A549 (cell line): ENCODE measurements around the gene TFAP2D. TPM values are rescaled to one million over a fixed set of nuclear protein-coding genes. Genes with fewer than 3 reads are reported as not detected.

Source experiments
- ATAC-seq, 2 experiments: fragments of 200-7000 bp in 1 of 2; fragments of >200 bp in 1 of 2; cut with Nextera tagmentation in 1 of 2; cut with Tn5 transposase in 1 of 2; 3 replicates each; pipeline versions ENCODE4 v1.8.0 to v1.9.1; 2018 to 2020; ENCODE audit warnings: mild to moderate bottlenecking in 1 of 2, moderate library complexity in 1 of 2
- CTCF ChIA-PET: fragments of 300-600 bp; sonication (Branson Sonifier 250); formaldehyde crosslinking; extraction: SDS; loops from one replicate; lab custom pipeline; 2021; ENCODE audit warnings: antibody characterized with exemption, inconsistent platforms; lab: Yijun Ruan, JAX
- POLR2A ChIA-PET: fragments of 350-600 bp; formaldehyde crosslinking; extraction: SDS; loops from one replicate; lab custom pipeline; 2021; ENCODE audit warnings: antibody characterized with exemption, inconsistent platforms; lab: Yijun Ruan, JAX
- DNase-seq, 2 experiments: peaks; one replicate each; pipeline versions ENCODE4 v3.0.0 to v3.0.0-alpha.2; 2011 to 2016; ENCODE audit warnings: low read depth in 1 of 2, low spot score in 1 of 2
- FAIRE-seq: peaks from 2 replicates; lab custom pipeline; 2011; peaks lifted over from hg19 to GRCh38; lab: Jason Lieb, UNC
- H3K27ac ChIP-seq, 2 experiments: fragments of >200 bp; sonication (Bioruptor Twin); formaldehyde crosslinking; 3 replicates each; pipeline ENCODE4 v1.5.1; 2016 to 2017
- H3K4me1 ChIP-seq: fragments of >200 bp; sonication (Bioruptor Twin); formaldehyde crosslinking; 3 replicates; pipeline ENCODE4 v1.6.1; 2016
- H3K4me2 ChIP-seq: fragments of >200 bp; sonication (Bioruptor Twin); formaldehyde crosslinking; 3 replicates; pipeline ENCODE4 v1.6.1; 2016
- H3K4me3 ChIP-seq: fragments of >200 bp; sonication (Bioruptor Twin); formaldehyde crosslinking; 3 replicates; pipeline ENCODE4 v1.5.1; 2016
- H3K9me3 ChIP-seq: fragments of >200 bp; sonication (Bioruptor Twin); formaldehyde crosslinking; 3 replicates; pipeline ENCODE4 v1.6.1; 2016
- CHD4 ChIP-seq: fragments of 200-600 bp; sonication (generic); IDR thresholded peaks from 2 replicates; pipeline ENCODE4 v1.6.1; 2016; ENCODE audit warnings: antibody characterized with exemption, mild to moderate bottlenecking, borderline replicate concordance
- EHMT2 ChIP-seq: fragments of 200-600 bp; sonication (generic); IDR thresholded peaks from 2 replicates; pipeline ENCODE4 v1.6.1; 2016; ENCODE audit warnings: antibody characterized with exemption, low read depth, mild to moderate bottlenecking, moderate library complexity
- ELK1 ChIP-seq: fragments of 150-350 bp; IDR thresholded peaks from 2 replicates; pipeline ENCODE4 v1.6.1; 2014; ENCODE audit warnings: low read depth, mild to moderate bottlenecking, low read length
- EP300 ChIP-seq, 2 experiments: fragments of >200 bp; sonication (Bioruptor Twin); formaldehyde crosslinking; IDR thresholded peaks; 2 replicates in 1 of 2; 3 replicates in 1 of 2; pipeline ENCODE4 v1.6.1; 2016 to 2017
- ESRRA ChIP-seq: fragments of 150-350 bp; IDR thresholded peaks from 2 replicates; pipeline ENCODE4 v1.6.1; 2014; ENCODE audit warnings: mild to moderate bottlenecking, low read length, borderline replicate concordance
- FOSL2 ChIP-seq, 2 experiments: fragments of 450-650 bp in 1 of 2; fragments of >200 bp in 1 of 2; sonication (Bioruptor Twin) in 1 of 2; formaldehyde crosslinking; IDR thresholded peaks; 2 replicates each; pipeline versions ENCODE4 v1.5.0 to v1.6.1; 2016 to 2020; ENCODE audit warnings: mild to moderate bottlenecking in 1 of 2, moderate library complexity in 1 of 2
- FOXS1 ChIP-seq: fragments of 250-450 bp; sonication (Bioruptor Pico); IDR thresholded peaks from 2 replicates; pipeline ENCODE4 v1.5.0; 2020; ENCODE audit warnings: mild to moderate bottlenecking, moderate library complexity
- GATA3 ChIP-seq: IDR thresholded peaks from 2 replicates; pipeline ENCODE4 v1.6.1; 2012; ENCODE audit warnings: borderline replicate concordance
- HDAC2 ChIP-seq: fragments of 200-600 bp; sonication (generic); IDR thresholded peaks from 2 replicates; pipeline ENCODE4 v1.6.1; 2016
- HOXA7 ChIP-seq: fragments of 250-450 bp; sonication (Bioruptor Pico); IDR thresholded peaks from 2 replicates; pipeline ENCODE4 v1.5.0; 2020; ENCODE audit warnings: mild to moderate bottlenecking, moderate library complexity
- HOXB13 ChIP-seq: fragments of 250-450 bp; sonication (Bioruptor Pico); IDR thresholded peaks from 2 replicates; pipeline ENCODE4 v1.5.0; 2020; ENCODE audit warnings: low read depth, mild to moderate bottlenecking, moderate library complexity
- JUNB ChIP-seq: fragments of >200 bp; sonication (Bioruptor Twin); formaldehyde crosslinking; IDR thresholded peaks from 2 replicates; pipeline ENCODE4 v1.6.1; 2016
- KDM5A ChIP-seq: fragments of 200-600 bp; sonication (generic); IDR thresholded peaks from 2 replicates; pipeline ENCODE4 v1.6.1; 2016; ENCODE audit warnings: antibody characterized with exemption, mild to moderate bottlenecking
- NFE2L2 ChIP-seq: fragments of 150-350 bp; conservative IDR thresholded peaks from 2 replicates; pipeline ENCODE4 v1.6.1; 2014; ENCODE audit warnings: low read length
- NPAS2 ChIP-seq: fragments of 250-450 bp; sonication (Bioruptor Pico); IDR thresholded peaks from 2 replicates; pipeline ENCODE4 v1.8.0; 2022; ENCODE audit warnings: mild to moderate bottlenecking, moderate library complexity, borderline replicate concordance
- NR3C1 ChIP-seq: fragments of >200 bp; sonication (Bioruptor Twin); formaldehyde crosslinking; IDR thresholded peaks from 3 replicates; pipeline ENCODE4 v1.6.1; 2017
- POLR2AphosphoS2 ChIP-seq: conservative IDR thresholded peaks from 2 replicates; pipeline ENCODE4 v1.6.1; 2012; ENCODE audit warnings: low read length, improper control_type of control experiment, inconsistent platforms
- RAD21 ChIP-seq, 2 experiments: fragments of >200 bp in 1 of 2; sonication (Bioruptor Twin) in 1 of 2; formaldehyde crosslinking in 1 of 2; IDR thresholded peaks in 1 of 2; conservative IDR thresholded peaks in 1 of 2; 2 replicates in 1 of 2; 3 replicates in 1 of 2; pipeline ENCODE4 v1.6.1; 2012 to 2018; ENCODE audit warnings: inconsistent platforms in 1 of 2
- RARB ChIP-seq: fragments of 250-450 bp; sonication (Bioruptor Pico); IDR thresholded peaks from 2 replicates; pipeline ENCODE4 v1.8.0; 2021; ENCODE audit warnings: mild to moderate bottlenecking, moderate library complexity
- RCOR1 ChIP-seq: fragments of 150-350 bp; IDR thresholded peaks from 2 replicates; pipeline ENCODE4 v1.6.1; 2014; ENCODE audit warnings: antibody characterized with exemption, low read length, low read depth
- REST ChIP-seq: fragments of 200-600 bp; sonication (generic); IDR thresholded peaks from 2 replicates; pipeline ENCODE4 v1.6.1; 2016; ENCODE audit warnings: antibody characterized with exemption, mild to moderate bottlenecking, moderate library complexity
- RFX5 ChIP-seq: fragments of 450-650 bp; IDR thresholded peaks from 2 replicates; pipeline ENCODE4 v1.7.1; 2014; ENCODE audit warnings: antibody characterized with exemption, mild to moderate bottlenecking, moderate library complexity
- SMC3 ChIP-seq: fragments of >200 bp; sonication (Bioruptor Twin); formaldehyde crosslinking; IDR thresholded peaks from 3 replicates; pipeline ENCODE4 v1.6.1; 2018; ENCODE audit warnings: inconsistent platforms
- TP53 ChIP-seq: fragments of 250-450 bp; sonication (Bioruptor Pico); IDR thresholded peaks from 2 replicates; pipeline ENCODE4 v1.5.0; 2021; ENCODE audit warnings: mild to moderate bottlenecking, moderate library complexity
- ZFP36 ChIP-seq: fragments of 450-650 bp; IDR thresholded peaks from 2 replicates; pipeline ENCODE4 v1.6.1; 2014; ENCODE audit warnings: borderline replicate concordance; ENCODE audit not compliant: partially characterized antibody
- WGBS: methylation state at CpG from one replicate; pipeline ENCODE4 v1.1.6; 2017; ENCODE audit errors: missing lambda C conversion rate; 5-methylcytosine and 5-hydroxymethylcytosine counted together
- polyA plus RNA-seq, 4 experiments: library from polyadenylated mRNA; depleted of rRNA in 3 of 4; stranded (reverse); fragments of >200 nt; fragmentation: RNase III in 1 of 4; extraction: RNeasy Plus Mini Kit Qiagen cat#74134 plus additional on column Dnase treatment in 1 of 4; gene quantifications; 2 replicates in 3 of 4; 3 replicates in 1 of 4; pipeline ENCODE4 v1.2.3, GENCODE V29; 2011 to 2017
- TF ChIP-seq, protein P1 (sequence below): fragments of 250-450 bp; sonication (Bioruptor Pico); IDR thresholded peaks from 2 replicates; pipeline ENCODE4 v1.5.0; 2020; ENCODE audit warnings: low read depth, mild to moderate bottlenecking, moderate library complexity
- TF ChIP-seq, protein P2 (sequence below): fragments of 250-450 bp; sonication (Bioruptor Pico); IDR thresholded peaks from 2 replicates; pipeline ENCODE4 v1.5.0; 2021; ENCODE audit warnings: mild to moderate bottlenecking, moderate library complexity, borderline replicate concordance

TFAP2D gene
- polyA plus RNA-seq, 2 of the 4 experiments (the other 2 are of a cell fraction): not detected

- ChIA-PET POLR2A (no interaction called here), CTCF (interaction anchor here (1.3 kb wide), 1 partner anchor 11 kb away, joined by 4 read pairs; no protein-coding TSS in a partner anchor)
- Histone ChIP-seq H3K27ac (no peak overlapping the region), H3K4me1 (no peaks in the 10 kb centered on the region), H3K4me2 (no peak overlapping the region), H3K4me3 (no peak overlapping the region), H3K9me3 (no peaks in the 10 kb centered on the region)
- DNase-seq (no peak), ATAC-seq (no peak), FAIRE-seq (no peak)
- WGBS: 58% methylated on average over 5 of the region's 5 CpGs
- TF ChIP-seq HOXB13 (CRISPR knock-in tag) (no peak), POLR2AphosphoS2 (no peak), EHMT2 (no peak), GATA3 (no peak), SMC3 (no peak), HOXA7 (CRISPR knock-in tag) (no peak), TP53 (CRISPR knock-in tag) (no peak), RAD21 (conservative IDR thresholded peaks at IDR 0.05 in 1 of 2, IDR thresholded peaks at IDR 0.05 in 1 of 2) (no peak), NR3C1 (no peak), RARB (CRISPR knock-in tag) (no peak), RCOR1 (no peak), ELK1 (no peak), FOSL2 (IDR thresholded peaks at IDR 0.05) (no peak), FOSL2 (CRISPR knock-in tag; IDR thresholded peaks at IDR 0.05) (no peak), ESRRA (no peak), RFX5 (no peak), NFE2L2 (no peak), REST (no peak)
- TF ChIP-seq, protein P1, sequence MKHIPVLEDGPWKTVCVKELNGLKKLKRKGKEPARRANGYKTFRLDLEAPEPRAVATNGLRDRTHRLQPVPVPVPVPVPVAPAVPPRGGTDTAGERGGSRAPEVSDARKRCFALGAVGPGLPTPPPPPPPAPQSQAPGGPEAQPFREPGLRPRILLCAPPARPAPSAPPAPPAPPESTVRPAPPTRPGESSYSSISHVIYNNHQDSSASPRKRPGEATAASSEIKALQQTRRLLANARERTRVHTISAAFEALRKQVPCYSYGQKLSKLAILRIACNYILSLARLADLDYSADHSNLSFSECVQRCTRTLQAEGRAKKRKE (CRISPR knock-in tag): no peak
- TF ChIP-seq, protein P2, sequence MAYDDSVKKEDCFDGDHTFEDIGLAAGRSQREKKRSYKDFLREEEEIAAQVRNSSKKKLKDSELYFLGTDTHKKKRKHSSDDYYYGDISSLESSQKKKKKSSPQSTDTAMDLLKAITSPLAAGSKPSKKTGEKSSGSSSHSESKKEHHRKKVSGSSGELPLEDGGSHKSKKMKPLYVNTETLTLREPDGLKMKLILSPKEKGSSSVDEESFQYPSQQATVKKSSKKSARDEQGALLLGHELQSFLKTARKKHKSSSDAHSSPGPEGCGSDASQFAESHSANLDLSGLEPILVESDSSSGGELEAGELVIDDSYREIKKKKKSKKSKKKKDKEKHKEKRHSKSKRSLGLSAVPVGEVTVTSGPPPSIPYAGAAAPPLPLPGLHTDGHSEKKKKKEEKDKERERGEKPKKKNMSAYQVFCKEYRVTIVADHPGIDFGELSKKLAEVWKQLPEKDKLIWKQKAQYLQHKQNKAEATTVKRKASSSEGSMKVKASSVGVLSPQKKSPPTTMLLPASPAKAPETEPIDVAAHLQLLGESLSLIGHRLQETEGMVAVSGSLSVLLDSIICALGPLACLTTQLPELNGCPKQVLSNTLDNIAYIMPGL (CRISPR knock-in tag): no peak
- TF ChIP-seq, all 56 proteins: peak for 0
Observed at GRCh38 chr6:50780382-50780781, 67.1 kb downstream of the TFAP2D start.

DNA sequence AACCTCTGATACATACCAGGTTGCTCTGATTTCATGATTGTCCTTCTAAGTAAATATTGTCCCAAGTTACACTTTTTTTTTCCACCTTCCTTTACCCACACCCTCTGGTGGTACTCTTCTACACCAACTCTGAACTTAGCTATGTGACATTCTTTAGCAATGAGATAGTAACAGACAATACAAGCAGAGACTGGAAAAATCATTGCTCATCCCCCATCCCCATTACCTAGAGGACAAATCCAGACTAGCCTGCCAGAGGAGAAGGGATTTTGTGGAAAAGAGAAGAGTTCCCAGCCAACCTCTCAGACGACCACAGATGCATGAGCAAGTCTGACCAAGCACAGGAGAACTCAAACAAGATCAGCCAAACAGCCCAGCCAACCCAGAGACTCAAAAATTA lies 72.6 kb downstream of the TFAP2D start:
- 0% methylated on average over 1 of the region's 1 CpG for WGBS
- POLR2A ChIA-PET: no interaction called here
- Histone ChIP-seq H3K27ac (no peak overlapping the region), H3K4me2 (no peak overlapping the region), H3K4me1 (no peaks in the 10 kb centered on the region), H3K4me3 (no peak overlapping the region), H3K9me3 (no peaks in the 10 kb centered on the region)
- ATAC-seq (no peak), DNase-seq (no peak), FAIRE-seq (no peak)
- CTCF ChIA-PET: no interaction called here
- no peak for TF ChIP-seq POLR2AphosphoS2
- TF ChIP-seq NPAS2 (CRISPR knock-in tag): no peak
- TF ChIP-seq KDM5A: no peak
- TF ChIP-seq ZFP36: no peak
- no peak for TF ChIP-seq JUNB
- no peak for TF ChIP-seq HOXA7 (CRISPR knock-in tag)
- no peak for TF ChIP-seq FOXS1 (CRISPR knock-in tag)
- TF ChIP-seq NFE2L2: no peak
- TF ChIP-seq, protein P2 (CRISPR knock-in tag): no peak
- no peak for TF ChIP-seq EP300 (IDR thresholded peaks at IDR 0.05)
- no peak for TF ChIP-seq RFX5
- TF ChIP-seq ELK1: no peak
- TF ChIP-seq CHD4: no peak
- TF ChIP-seq HDAC2: no peak
